GM12872 (cell line): ENCODE measurements around the gene ENG.

Source experiments
- CTCF ChIP-seq: IDR thresholded peaks from 3 replicates; pipeline ENCODE4 v1.5.1; 2011; ENCODE audit warnings: low read depth, mild to moderate bottlenecking, low read length, moderate library complexity; ENCODE audit not compliant: insufficient read depth

Gene ENG

GRCh38 chr9:127866535-127866934 lies 12.1 kb upstream of the ENG start:
- no peak for TF ChIP-seq CTCF

- no peak for TF ChIP-seq CTCF
Observed at GRCh38 chr9:127865645-127866464, 11.4 kb upstream of the ENG start.

GRCh38 chr9:127863191-127863621 lies 8.7 kb upstream of the ENG start:
- TF ChIP-seq CTCF = no peak

GRCh38 chr9:127862075-127863011 lies 7.9 kb upstream of the ENG start:
- no peak for TF ChIP-seq CTCF

GRCh38 chr9:127860779-127861178 lies 6.3 kb upstream of the ENG start:
- TF ChIP-seq CTCF = no peak

- no peak for TF ChIP-seq CTCF
Observed at GRCh38 chr9:127860260-127860659, 5.8 kb upstream of the ENG start.

- no peak for TF ChIP-seq CTCF
Observed at GRCh38 chr9:127858041-127858512, 3.6 kb upstream of the ENG start.
